KMS-11 (cell line): ENCODE results near the gene CAMK4.

Source experiments
- H2AFZ ChIP-seq: fragments of 200-600 bp; sonication (generic); 2 replicates; pipeline ENCODE4 v1.6.1; 2016; ENCODE audit warnings: antibody characterized with exemption, mixed run types, low read depth
- H3K27ac ChIP-seq: fragments of 200-600 bp; sonication (generic); 2 replicates; pipeline ENCODE4 v1.6.1; 2016; ENCODE audit warnings: mild to moderate bottlenecking, mixed run types
- H3K27me3 ChIP-seq: fragments of 200-600 bp; sonication (generic); 2 replicates; pipeline ENCODE4 v1.6.1; 2017; ENCODE audit warnings: mild to moderate bottlenecking, low read depth, mixed run types, moderate library complexity; ENCODE audit not compliant: insufficient read depth
- H3K36me3 ChIP-seq: fragments of 200-600 bp; sonication (generic); 2 replicates; pipeline ENCODE4 v1.6.1; 2017; ENCODE audit warnings: mild to moderate bottlenecking, mixed run types; ENCODE audit not compliant: insufficient read depth
- H3K4me1 ChIP-seq: fragments of 200-600 bp; sonication (generic); 2 replicates; pipeline ENCODE4 v1.6.1; 2016; ENCODE audit warnings: mild to moderate bottlenecking, low read depth, mixed run types; ENCODE audit not compliant: poor library complexity, severe bottlenecking
- H3K4me2 ChIP-seq: fragments of 200-600 bp; sonication (generic); 2 replicates; pipeline ENCODE4 v1.7.0; 2016; ENCODE audit warnings: mild to moderate bottlenecking, mixed run types
- H3K4me3 ChIP-seq: fragments of 200-600 bp; sonication (generic); IDR thresholded peaks from 2 replicates; pipeline ENCODE4 v1.6.1; 2017; ENCODE audit warnings: low read depth, low read length, mixed read lengths; ENCODE audit not compliant: insufficient read depth
- H3K79me2 ChIP-seq: fragments of 200-600 bp; sonication (generic); 2 replicates; pipeline ENCODE4 v1.6.1; 2016; ENCODE audit warnings: low read depth, mixed run types; ENCODE audit not compliant: insufficient read depth
- H3K9ac ChIP-seq: fragments of 200-600 bp; sonication (generic); 2 replicates; pipeline ENCODE4 v1.6.1; 2016; ENCODE audit warnings: mild to moderate bottlenecking, mixed run types
- H4K20me1 ChIP-seq: fragments of 200-600 bp; sonication (generic); 2 replicates; pipeline ENCODE4 v1.6.1; 2016; ENCODE audit warnings: mild to moderate bottlenecking, mixed run types; ENCODE audit not compliant: insufficient read depth
- TF ChIP-seq, protein P1 (sequence below): fragments of 200-600 bp; sonication (generic); conservative IDR thresholded peaks from 2 replicates; pipeline ENCODE4 v1.6.1; 2017; ENCODE audit warnings: low read depth, mild to moderate bottlenecking, antibody characterized with exemption, low read length, moderate library complexity, mixed read lengths

The CAMK4 gene

DNA sequence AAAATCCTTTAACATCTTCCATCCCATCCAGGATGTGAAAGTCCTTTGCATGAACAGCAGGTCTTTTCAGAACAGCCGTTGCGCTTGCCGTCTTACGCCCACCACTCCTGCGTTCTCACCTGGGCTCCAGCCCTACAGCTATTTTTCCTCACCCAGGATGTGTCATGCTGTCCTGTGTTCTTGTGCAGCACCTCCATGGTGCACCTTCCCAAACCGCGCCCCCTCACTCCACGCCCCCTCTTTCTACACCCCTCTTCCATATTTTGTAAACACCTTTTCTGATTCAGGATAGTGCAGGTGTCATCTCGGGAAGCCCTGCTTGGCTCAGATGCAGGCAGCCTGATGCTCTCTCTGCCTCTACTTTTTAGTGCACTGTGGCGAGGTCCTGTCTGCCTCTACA lies 18.4 kb downstream of the CAMK4 start:
- H3K27ac ChIP-seq = no peak overlapping the region
- no peaks in the 10 kb centered on the region for H3K4me1 ChIP-seq
- no peak overlapping the region for H2AFZ ChIP-seq
- no peaks in the 10 kb centered on the region for H3K79me2 ChIP-seq
- no peak overlapping the region for H3K9ac ChIP-seq
- no peaks in the 10 kb centered on the region for H3K27me3 ChIP-seq
- H4K20me1 ChIP-seq = no peaks in the 10 kb centered on the region
- no peak overlapping the region for H3K4me3 ChIP-seq
- TF ChIP-seq, protein P1, sequence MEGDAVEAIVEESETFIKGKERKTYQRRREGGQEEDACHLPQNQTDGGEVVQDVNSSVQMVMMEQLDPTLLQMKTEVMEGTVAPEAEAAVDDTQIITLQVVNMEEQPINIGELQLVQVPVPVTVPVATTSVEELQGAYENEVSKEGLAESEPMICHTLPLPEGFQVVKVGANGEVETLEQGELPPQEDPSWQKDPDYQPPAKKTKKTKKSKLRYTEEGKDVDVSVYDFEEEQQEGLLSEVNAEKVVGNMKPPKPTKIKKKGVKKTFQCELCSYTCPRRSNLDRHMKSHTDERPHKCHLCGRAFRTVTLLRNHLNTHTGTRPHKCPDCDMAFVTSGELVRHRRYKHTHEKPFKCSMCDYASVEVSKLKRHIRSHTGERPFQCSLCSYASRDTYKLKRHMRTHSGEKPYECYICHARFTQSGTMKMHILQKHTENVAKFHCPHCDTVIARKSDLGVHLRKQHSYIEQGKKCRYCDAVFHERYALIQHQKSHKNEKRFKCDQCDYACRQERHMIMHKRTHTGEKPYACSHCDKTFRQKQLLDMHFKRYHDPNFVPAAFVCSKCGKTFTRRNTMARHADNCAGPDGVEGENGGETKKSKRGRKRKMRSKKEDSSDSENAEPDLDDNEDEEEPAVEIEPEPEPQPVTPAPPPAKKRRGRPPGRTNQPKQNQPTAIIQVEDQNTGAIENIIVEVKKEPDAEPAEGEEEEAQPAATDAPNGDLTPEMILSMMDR = no peak
- H3K36me3 ChIP-seq = no peaks in the 10 kb centered on the region
- no peak overlapping the region for H3K4me2 ChIP-seq

DNA sequence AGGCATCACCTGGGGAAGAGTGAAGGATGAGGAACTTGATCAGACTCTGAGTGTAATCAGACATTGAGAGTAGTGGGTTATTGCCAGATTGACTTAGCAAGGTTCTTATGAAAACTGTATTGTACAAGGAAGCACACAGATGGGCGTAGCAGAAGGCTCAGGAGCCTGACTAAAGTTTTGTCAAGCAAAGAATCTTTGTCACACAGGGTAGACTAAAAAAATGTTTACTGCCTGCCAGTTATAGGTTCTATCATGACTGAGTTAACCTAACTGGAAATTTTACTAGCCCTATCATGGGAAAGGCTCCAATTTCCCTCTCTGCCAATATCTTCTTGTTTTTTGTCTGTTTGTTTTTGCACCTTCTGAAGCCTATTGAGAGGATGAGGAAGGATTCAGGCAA lies 19.1 kb downstream of the CAMK4 start:
- TF ChIP-seq, protein P1 = no peak
- Histone ChIP-seq H2AFZ (no peak overlapping the region), H4K20me1 (no peaks in the 10 kb centered on the region), H3K4me1 (no peaks in the 10 kb centered on the region), H3K27me3 (no peaks in the 10 kb centered on the region), H3K4me3 (no peak overlapping the region), H3K4me2 (no peak overlapping the region), H3K9ac (no peak overlapping the region), H3K79me2 (no peaks in the 10 kb centered on the region), H3K36me3 (no peaks in the 10 kb centered on the region), H3K27ac (no peak overlapping the region)

DNA sequence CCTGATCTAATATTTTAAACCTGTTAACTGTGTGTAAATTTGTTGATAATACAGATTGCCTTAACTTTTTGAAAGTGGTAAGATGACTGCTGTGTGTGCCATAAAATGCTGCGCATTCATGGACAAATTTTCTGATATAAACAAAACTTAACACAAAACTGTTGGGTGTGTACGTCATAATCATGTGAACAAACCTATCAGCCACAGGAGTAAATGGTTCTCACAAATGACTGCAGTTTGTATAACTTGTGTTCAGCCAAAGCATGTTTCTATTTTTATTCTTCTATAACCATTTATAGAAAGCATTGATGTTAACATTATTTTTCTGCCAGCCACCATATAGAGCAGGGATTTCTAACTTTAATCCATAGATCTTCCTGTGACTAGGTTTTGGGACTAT lies 21.5 kb downstream of the CAMK4 start:
- H2AFZ ChIP-seq = no peak overlapping the region
- no peak overlapping the region for H3K4me2 ChIP-seq
- TF ChIP-seq, protein P1 = no peak
- no peak overlapping the region for H3K9ac ChIP-seq
- H3K36me3 ChIP-seq = no peaks in the 10 kb centered on the region
- H4K20me1 ChIP-seq = no peaks in the 10 kb centered on the region
- no peaks in the 10 kb centered on the region for H3K27me3 ChIP-seq
- H3K4me3 ChIP-seq = no peak overlapping the region
- H3K27ac ChIP-seq = no peak overlapping the region
- no peaks in the 10 kb centered on the region for H3K4me1 ChIP-seq
- no peaks in the 10 kb centered on the region for H3K79me2 ChIP-seq

DNA sequence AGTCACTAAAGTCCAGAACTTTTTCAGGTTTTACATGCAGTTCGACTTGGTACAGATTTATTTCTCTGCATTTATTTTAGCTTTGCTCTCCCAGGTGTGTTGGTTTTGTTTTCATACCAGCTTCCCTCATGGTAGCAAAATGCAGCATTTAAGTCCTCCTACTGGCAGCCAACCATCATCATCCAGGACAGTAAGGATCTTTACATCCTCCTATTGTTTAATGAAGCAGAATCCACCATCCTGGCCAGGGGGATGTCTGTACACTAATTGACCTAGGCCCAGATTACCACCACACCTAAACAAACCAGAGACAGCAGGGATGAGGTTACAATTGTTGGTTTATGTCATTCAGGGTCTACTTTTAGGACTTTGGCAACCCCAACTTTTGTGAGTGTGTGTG lies 22.3 kb downstream of the CAMK4 start:
- Histone ChIP-seq H3K27ac (no peak overlapping the region), H2AFZ (no peak overlapping the region), H3K9ac (no peak overlapping the region), H3K4me1 (no peaks in the 10 kb centered on the region), H3K4me3 (no peak overlapping the region), H3K4me2 (no peak overlapping the region), H3K79me2 (no peaks in the 10 kb centered on the region), H3K36me3 (no peaks in the 10 kb centered on the region), H4K20me1 (no peaks in the 10 kb centered on the region), H3K27me3 (no peaks in the 10 kb centered on the region)
- TF ChIP-seq, protein P1 = no peak

DNA sequence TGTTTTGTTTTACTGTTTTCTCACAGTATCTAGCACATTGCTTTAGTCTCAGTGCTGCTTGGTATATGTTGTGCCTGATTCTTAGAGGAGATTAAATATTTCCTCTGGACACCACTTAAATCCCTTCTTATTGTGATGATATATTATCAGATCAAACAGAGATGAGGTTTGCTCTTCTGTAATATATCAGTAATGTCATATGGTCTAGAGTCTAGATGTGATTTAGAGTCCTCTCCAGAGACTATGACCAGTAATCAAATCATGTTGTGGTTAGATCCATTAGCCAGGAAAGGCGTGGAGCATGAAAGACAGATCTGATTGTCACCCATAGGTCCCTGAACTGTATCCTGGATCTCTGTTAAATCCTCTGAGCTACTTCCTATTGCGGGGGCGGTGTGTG lies 24.4 kb downstream of the CAMK4 start:
- Histone ChIP-seq H3K9ac (no peak overlapping the region), H3K4me3 (no peak overlapping the region), H3K36me3 (no peaks in the 10 kb centered on the region), H2AFZ (no peak overlapping the region), H4K20me1 (no peaks in the 10 kb centered on the region), H3K27me3 (no peaks in the 10 kb centered on the region), H3K4me2 (no peak overlapping the region), H3K79me2 (no peaks in the 10 kb centered on the region), H3K4me1 (peaks cover 16% of the 10 kb centered on the region), H3K27ac (no peak overlapping the region)
- TF ChIP-seq, protein P1 = no peak
